Inflammatory macrophage treated with lipopolysaccharide for 1 hour (primary cell): Measurements from ENCODE around the gene RPL39L.
A peak's percentile ranks its signal among the peaks of the same experiment; 100 is the strongest.

Experiments used
- DNase-seq, 2 donors: peaks; one replicate each; pipeline ENCODE4 v3.0.0-alpha.2; 2020 to 2022

The RPL39L gene

GRCh38 chr3:187093320-187093719 lies 46.0 kb downstream of the RPL39L start:
- peak in 1 of 2 donors; percentile 39 for DNase-seq

- DNase-seq, result no peak
Observed at GRCh38 chr3:187088701-187089100, 50.6 kb downstream of the RPL39L start.

GRCh38 chr3:187086831-187087230 lies 52.5 kb downstream of the RPL39L start:
- no peak for DNase-seq

GRCh38 chr3:187085933-187086332 lies 53.4 kb downstream of the RPL39L start:
- no peak for DNase-seq

- DNase-seq, result no peak
Observed at GRCh38 chr3:187085021-187085666, 54.2 kb downstream of the RPL39L start.

- DNase-seq, result no peak
Observed at GRCh38 chr3:187084580-187084979, 54.7 kb downstream of the RPL39L start.

- no peak for DNase-seq
Observed at GRCh38 chr3:187084126-187084525, 55.2 kb downstream of the RPL39L start.

- peak in 1 of 2 donors; percentile 27 for DNase-seq
Observed at GRCh38 chr3:187082758-187083375, 56.4 kb downstream of the RPL39L start.

GRCh38 chr3:187080799-187081450 lies 58.4 kb downstream of the RPL39L start:
- DNase-seq, result no peak

- no peak for DNase-seq
Observed at GRCh38 chr3:187079090-187080022, 59.9 kb downstream of the RPL39L start.

- DNase-seq, result no peak
Observed at GRCh38 chr3:187077537-187077936, 61.8 kb downstream of the RPL39L start.

- no peak for DNase-seq
Observed at GRCh38 chr3:187077085-187077484, 62.2 kb downstream of the RPL39L start.

- DNase-seq, result no peak
Observed at GRCh38 chr3:187076297-187076696, 63.0 kb downstream of the RPL39L start.

- DNase-seq, result no peak
Observed at GRCh38 chr3:187074846-187075245, 64.5 kb downstream of the RPL39L start.

- DNase-seq, result no peak
Observed at GRCh38 chr3:187073581-187074098, 65.7 kb downstream of the RPL39L start.

- no peak for DNase-seq
Observed at GRCh38 chr3:187072511-187072910, 66.8 kb downstream of the RPL39L start.

- DNase-seq, result no peak
Observed at GRCh38 chr3:187072102-187072501, 67.2 kb downstream of the RPL39L start.
